ENCODE measurements around the gene IFNA2.
"Not testable (repeated sequence)": the region's sequence is repeated elsewhere in the genome, so short reads cannot be mapped to it uniquely, and the experiment has no call there.

Gene IFNA2

GRCh38 chr9:21385131-21385670 is at the start of gene IFNA2:
Gene IFNA2 (minus strand): TSS chr9:21385398. CDS start chr9:21385329, 69 bp downstream.
- DNase-seq = no peak

DNA sequence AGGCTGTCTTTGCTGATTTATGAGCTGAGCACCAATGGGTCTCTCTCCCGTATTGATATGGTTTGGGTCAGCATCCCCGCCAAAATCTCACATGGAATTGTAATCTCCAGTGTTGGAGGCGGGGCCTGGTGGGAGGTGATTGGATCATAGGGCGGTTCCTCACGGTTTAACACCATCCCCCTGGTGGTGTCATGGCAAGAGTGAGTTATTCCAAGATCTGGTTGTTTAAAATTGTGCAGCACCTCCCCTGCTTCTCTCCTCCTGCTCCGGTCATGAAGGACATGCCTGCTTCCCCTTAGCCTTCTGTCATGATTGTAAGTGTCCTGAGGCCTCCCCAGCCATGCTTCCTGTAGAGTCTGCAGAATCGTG is 49.8 kb upstream of the IFNA2 start:
- DNase-seq = not testable (repeated sequence)

- DNase-seq = no peak
Observed at GRCh38 chr9:21434202-21435014, 49.2 kb upstream of the IFNA2 start.

- no peak for DNase-seq
Observed at GRCh38 chr9:21432672-21433425, 47.7 kb upstream of the IFNA2 start.

GRCh38 chr9:21429191-21429590 is 44.0 kb upstream of the IFNA2 start:
- DNase-seq = no peak

GRCh38 chr9:21428235-21428634 is 43.0 kb upstream of the IFNA2 start:
- DNase-seq = no peak

- no peak for DNase-seq
Observed at GRCh38 chr9:21415493-21416267, 30.5 kb upstream of the IFNA2 start.

DNA sequence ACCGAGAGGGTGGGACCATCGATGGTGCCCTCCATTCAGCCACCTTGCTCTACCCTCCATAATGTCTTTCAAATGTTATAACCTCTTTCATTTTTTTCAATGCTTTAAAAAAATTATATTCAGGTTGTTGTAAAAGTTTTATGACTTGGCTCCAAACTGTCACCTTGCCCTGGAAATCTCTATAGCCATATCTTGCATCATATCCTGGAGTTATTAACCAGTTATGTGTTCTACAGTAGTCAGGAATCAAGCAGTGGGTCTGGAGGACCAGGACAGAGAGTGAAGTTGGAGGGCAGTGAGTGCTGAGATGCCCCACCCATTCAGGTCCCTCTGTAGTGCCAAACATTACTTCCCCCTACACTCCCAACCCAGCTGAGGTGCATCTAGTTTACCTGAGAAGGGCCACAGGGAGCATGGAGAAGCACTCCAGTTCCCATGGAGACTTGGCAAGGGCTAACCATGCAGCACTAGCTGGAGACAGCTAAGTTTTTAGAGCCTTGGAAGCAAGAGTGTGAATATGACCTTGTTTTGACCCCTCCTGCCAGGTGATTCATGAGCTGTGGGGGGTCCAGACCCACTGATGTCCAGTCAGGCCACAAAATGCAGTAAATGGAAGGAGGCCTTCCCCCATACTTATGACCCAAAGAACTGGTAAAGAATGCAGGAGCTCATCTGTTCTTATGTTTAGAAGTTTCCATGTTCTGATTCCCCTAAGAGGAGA is 29.2 kb upstream of the IFNA2 start:
- DNase-seq = no peak

DNA sequence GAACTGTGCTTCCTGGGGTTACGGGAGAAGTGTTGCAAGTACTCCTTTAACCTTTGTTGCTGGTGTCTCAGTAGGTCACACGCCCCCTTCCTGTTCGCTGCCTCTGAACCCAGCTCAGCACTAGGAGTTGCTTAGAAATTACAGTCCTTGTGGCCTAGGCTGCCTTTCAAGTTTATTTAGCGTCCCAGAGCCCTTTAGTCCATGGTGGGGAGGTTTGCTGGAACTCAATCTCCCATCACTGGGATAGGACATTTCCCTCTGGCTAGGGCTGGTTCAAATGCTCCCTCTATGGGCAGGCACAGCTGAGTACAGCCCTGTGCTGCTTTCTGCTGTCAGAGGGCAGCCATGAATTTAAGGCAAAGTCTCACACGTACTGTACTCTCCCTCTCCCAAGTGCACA is 28.4 kb upstream of the IFNA2 start:
- DNase-seq = no peak

DNA sequence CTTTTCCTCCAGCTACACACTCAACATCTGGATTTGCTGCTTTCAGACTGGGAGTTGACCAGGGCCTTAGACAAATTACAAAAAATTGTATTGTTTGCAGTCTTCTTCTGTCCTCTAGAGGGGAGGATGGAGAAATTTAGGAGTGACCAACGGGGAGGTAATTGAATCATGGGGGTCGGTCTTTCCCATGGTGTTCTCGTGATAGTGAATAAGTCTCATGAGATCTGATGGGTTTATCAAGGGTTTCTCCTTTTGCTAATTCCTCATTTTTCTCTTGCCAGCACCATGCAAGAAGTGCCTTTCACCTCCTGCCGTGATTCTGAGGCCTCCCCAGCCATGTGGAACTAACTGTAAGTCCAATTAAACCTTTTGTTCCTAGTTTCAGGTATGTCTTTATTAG is 28.0 kb upstream of the IFNA2 start:
- DNase-seq = no peak

DNA sequence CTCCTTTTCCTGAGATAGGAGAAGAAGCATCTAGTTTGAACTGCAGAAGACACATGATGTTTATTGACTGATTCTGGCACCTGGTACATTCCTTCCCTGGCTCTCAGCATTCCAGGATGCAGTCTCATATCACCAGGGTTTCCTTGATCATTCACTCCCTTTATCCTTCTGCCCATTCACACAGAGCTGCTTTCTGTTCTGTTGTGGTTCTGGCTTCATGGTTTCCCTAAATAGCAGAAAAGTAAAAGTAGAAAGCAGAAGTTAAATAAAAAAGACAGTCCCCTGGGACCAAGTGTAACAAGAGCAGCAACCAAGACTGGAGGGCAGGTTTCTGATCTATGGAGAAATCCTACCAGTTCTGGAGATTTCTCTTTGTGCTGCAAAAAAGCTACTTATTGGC is 26.9 kb upstream of the IFNA2 start:
- DNase-seq = no peak

GRCh38 chr9:21408817-21409216 is 23.6 kb upstream of the IFNA2 start, which contains the start of gene IFNA8:
Gene IFNA8 (plus strand): TSS chr9:21409117. CDS start chr9:21409177, 60 bp downstream.
- DNase-seq = no peak

DNA sequence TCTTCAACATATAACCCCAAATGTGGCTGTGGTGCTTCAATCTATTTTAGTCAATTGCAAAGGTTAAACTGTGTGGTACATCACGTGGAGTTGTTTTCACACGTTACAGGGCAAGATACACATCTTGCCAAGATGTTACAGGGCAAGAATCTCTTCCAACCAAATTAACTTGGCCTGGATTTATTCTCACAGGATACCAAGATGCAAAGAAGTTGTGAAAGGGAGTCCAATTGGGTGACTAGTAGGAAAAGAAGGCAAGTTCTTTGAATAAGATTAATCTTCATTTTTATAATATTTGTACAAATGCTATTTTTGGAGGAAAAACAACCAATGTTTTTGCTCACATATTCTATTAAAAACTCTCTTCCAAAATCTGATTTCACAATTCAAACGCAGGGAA is 18.9 kb upstream of the IFNA2 start:
- no peak for DNase-seq

- DNase-seq = peak; percentile 34
Observed at GRCh38 chr9:21402386-21403251, 17.4 kb upstream of the IFNA2 start.

DNA sequence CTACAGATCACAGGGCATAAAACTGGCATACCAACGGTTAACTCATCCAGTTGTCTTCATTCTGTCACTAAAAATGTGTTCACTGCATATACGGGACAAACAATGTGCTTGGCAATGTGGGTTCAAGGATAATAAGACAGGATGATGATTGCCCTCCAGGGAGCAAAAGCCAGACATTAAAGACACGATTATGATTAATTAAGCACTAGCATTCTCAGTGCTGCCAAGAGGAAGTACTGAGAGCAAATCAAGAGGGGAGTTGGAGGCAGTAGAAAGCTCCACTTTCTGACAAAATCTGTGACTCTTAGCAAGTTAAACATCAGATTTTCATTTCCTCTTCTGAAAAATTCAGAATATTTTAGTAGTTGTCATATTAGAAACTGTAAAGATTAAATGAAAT is 14.8 kb upstream of the IFNA2 start:
- DNase-seq = no peak

DNA sequence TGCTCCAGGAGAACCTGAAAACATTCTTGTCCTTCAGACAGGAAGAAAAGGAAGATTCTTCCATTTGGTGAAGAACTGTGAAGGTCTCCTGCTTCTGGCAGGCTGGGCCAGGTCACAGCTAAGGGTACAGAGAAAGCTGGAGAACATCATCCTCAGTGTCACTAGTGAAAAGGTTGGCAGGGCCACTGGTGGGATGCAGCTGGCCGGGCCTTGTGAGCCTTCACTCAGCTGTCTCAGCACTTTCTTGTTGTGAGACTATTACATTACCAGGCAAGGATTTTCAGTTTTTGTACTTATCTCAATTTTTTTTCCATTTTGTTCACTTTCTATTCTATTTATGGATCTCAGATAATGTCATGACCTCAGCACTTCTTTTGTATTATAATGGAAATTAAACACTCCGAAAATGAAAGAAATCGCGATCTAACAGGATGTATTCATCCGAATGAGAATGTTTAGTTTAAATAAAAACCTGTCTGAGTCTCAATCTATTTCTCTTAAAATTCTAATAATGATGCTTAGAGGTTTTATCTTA is 13.8 kb upstream of the IFNA2 start:
- DNase-seq = no peak

- peak; percentile 59 for DNase-seq
Observed at GRCh38 chr9:21395778-21396717, 10.8 kb upstream of the IFNA2 start.

DNA sequence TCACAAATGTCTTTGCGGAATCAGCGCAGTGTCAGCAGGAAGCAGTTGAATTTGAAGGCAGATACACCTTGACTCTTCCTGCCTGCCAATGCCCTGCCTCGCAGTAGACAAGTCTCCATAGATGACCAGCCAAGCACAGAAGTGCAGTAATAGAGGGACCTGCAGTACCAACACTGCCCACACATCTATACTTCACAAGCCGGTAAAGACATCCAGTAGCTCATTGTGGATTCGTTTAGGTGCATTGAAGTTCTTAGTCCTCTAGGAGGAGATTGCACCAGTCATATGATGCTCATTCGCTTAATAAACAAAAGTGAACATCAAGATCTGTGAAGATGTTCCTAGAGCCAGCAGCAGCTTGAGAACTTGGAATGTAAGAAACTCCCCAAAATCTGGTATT is 7.1 kb upstream of the IFNA2 start:
- no peak for DNase-seq

DNA sequence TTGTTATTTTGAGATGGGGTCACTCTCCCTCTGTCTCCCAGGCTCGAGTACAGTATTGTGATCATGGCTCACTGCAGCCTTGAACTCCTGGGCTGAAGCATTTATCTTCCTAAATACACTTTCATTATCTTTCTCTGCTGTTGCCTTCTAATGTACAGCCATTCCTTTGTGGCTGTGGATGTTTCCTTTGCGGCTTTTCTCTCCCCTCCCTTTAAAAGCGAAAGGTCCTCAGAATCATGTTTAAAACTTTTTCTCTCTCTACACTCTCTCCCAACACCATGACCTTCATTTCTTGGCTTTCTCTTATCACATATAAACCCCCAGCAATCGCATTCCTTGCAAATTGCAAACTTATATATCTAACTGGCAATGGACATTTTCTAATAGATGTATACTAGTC is 1.6 kb downstream of the IFNA2 start:
- DNase-seq = no peak
